ENCODE results near the gene MAN1B1. TPM values are rescaled to one million over a fixed set of nuclear protein-coding genes. Genes with fewer than 3 reads are reported as not detected.

MAN1B1 gene
- total RNA-seq, 4 donors from 2014 or later, result 57.7 to 81.0 (median 61.8) TPM

Other genes starting within 250 kb of the MAN1B1 start
- gene AJM1, start 244.5 kb upstream of the MAN1B1 start, total RNA-seq, result 1 to 10 TPM; 1.4 to 2.9 (median 1.6) TPM
- 10 to 100 TPM; 22.0 to 60.4 (median 48.7) TPM for gene PHPT1, start 237.6 kb upstream of the MAN1B1 start, total RNA-seq
- gene MAMDC4, start 234.6 kb upstream of the MAN1B1 start, total RNA-seq, result 1 to 10 TPM in 3 of 4 donors, under 1 TPM in 1; 0.89 to 1.4 (median 1.4) TPM
- gene EDF1, start 220.7 kb upstream of the MAN1B1 start, total RNA-seq, result 100 to 1,000 TPM; 354 to 399 (median 376) TPM
- gene TRAF2, start 200.5 kb upstream of the MAN1B1 start, total RNA-seq, result 10 to 100 TPM; 13.2 to 16.7 (median 15.8) TPM
- 100 to 1,000 TPM; 145 to 182 (median 154) TPM for gene FBXW5, start 142.2 kb upstream of the MAN1B1 start, total RNA-seq
- gene C8G, start 141.7 kb upstream of the MAN1B1 start, total RNA-seq, result not detected
- not detected for gene LCN12, start 134.7 kb upstream of the MAN1B1 start, total RNA-seq
- gene PTGDS, start 109.5 kb upstream of the MAN1B1 start, total RNA-seq, result 10 to 100 TPM in 3 of 4 donors, 1 to 10 TPM in 1; 9.7 to 75.3 (median 14.8) TPM
- gene LCNL1, start 104.0 kb upstream of the MAN1B1 start, total RNA-seq, result under 1 TPM in 2 of 4 donors, not detected in 2; 0.36 to 0.37 TPM
- gene PAXX, start 94.6 kb upstream of the MAN1B1 start, total RNA-seq, result 10 to 100 TPM; 38.7 to 75.8 (median 58.2) TPM
- 100 to 1,000 TPM; 114 to 328 (median 163) TPM for gene CLIC3, start 90.4 kb upstream of the MAN1B1 start, total RNA-seq
- 10 to 100 TPM; 18.2 to 27.6 (median 23.7) TPM for gene ABCA2, start 58.7 kb upstream of the MAN1B1 start, total RNA-seq
- under 1 TPM in 2 of 4 donors, not detected in 2; 0.22 to 0.39 TPM for gene FUT7, start 54.9 kb upstream of the MAN1B1 start, total RNA-seq
- gene NPDC1, start 40.8 kb upstream of the MAN1B1 start, total RNA-seq, result 10 to 100 TPM; 29.1 to 63.9 (median 56.1) TPM
- 10 to 100 TPM; 10.1 to 14.7 (median 12.1) TPM for gene ENTPD2, start 32.9 kb upstream of the MAN1B1 start, total RNA-seq
- 10 to 100 TPM in 2 of 4 donors, 1 to 10 TPM in 2; 5.7 to 25.6 (median 13.7) TPM for gene SAPCD2, start 16.4 kb upstream of the MAN1B1 start, total RNA-seq
- gene UAP1L1, start 9.5 kb upstream of the MAN1B1 start, total RNA-seq, result 10 to 100 TPM in 1 of 4 donors, 1 to 10 TPM in 3; 6.6 to 13.7 (median 7.9) TPM
- 100 to 1,000 TPM; 123 to 144 (median 138) TPM for gene DPP7, start 27.7 kb downstream of the MAN1B1 start, total RNA-seq
- gene GRIN1, start 52.2 kb downstream of the MAN1B1 start, total RNA-seq, result 1 to 10 TPM in 1 of 4 donors, under 1 TPM in 2, not detected in 1; 0.10 to 2.4 (median 0.49) TPM
- gene LRRC26, start 83.1 kb downstream of the MAN1B1 start, total RNA-seq, result 10 to 100 TPM in 3 of 4 donors, 1 to 10 TPM in 1; 4.1 to 29.0 (median 21.3) TPM
- gene TMEM210, start 85.1 kb downstream of the MAN1B1 start, total RNA-seq, result not detected
- 10 to 100 TPM; 26.2 to 69.3 (median 30.5) TPM for gene ANAPC2, start 101.6 kb downstream of the MAN1B1 start, total RNA-seq
- gene SSNA1, start 101.7 kb downstream of the MAN1B1 start, total RNA-seq, result 100 to 1,000 TPM in 2 of 4 donors, 10 to 100 TPM in 2; 79.2 to 112 (median 93.1) TPM
- gene TPRN, start 113.8 kb downstream of the MAN1B1 start, total RNA-seq, result 10 to 100 TPM; 27.6 to 34.2 (median 29.1) TPM
- 10 to 100 TPM; 45.7 to 60.7 (median 49.4) TPM for gene TMEM203, start 118.7 kb downstream of the MAN1B1 start, total RNA-seq
- gene NDOR1, start 118.7 kb downstream of the MAN1B1 start, total RNA-seq, result 10 to 100 TPM in 3 of 4 donors, 1 to 10 TPM in 1; 8.1 to 18.6 (median 11.6) TPM
- gene RNF208, start 135.3 kb downstream of the MAN1B1 start, total RNA-seq, result 10 to 100 TPM in 1 of 4 donors, 1 to 10 TPM in 3; 3.7 to 10.2 (median 5.5) TPM
- 100 to 1,000 TPM in 1 of 4 donors, 10 to 100 TPM in 3; 40.2 to 119 (median 67.6) TPM for gene CYSRT1, start 138.2 kb downstream of the MAN1B1 start, total RNA-seq
- 1 to 10 TPM in 2 of 4 donors, under 1 TPM in 1, not detected in 1; 0.25 to 3.2 (median 2.4) TPM for gene RNF224, start 140.5 kb downstream of the MAN1B1 start, total RNA-seq
- 1 to 10 TPM in 1 of 4 donors, not detected in 3; 1.6 TPM for gene SLC34A3, start 143.9 kb downstream of the MAN1B1 start, total RNA-seq
- gene TUBB4B, start 154.3 kb downstream of the MAN1B1 start, total RNA-seq, result 100 to 1,000 TPM; 317 to 604 (median 408) TPM
- not detected for gene STPG3, start 164.3 kb downstream of the MAN1B1 start, total RNA-seq
- 10 to 100 TPM; 40.7 to 52.7 (median 49.9) TPM for gene NELFB, start 168.3 kb downstream of the MAN1B1 start, total RNA-seq
- gene TOR4A, start 190.7 kb downstream of the MAN1B1 start, total RNA-seq, result 1 to 10 TPM; 4.9 to 7.4 (median 5.6) TPM
- 10 to 100 TPM; 28.5 to 49.2 (median 41.0) TPM for gene NRARP, start 215.3 kb downstream of the MAN1B1 start, total RNA-seq

All from lower leg skin (tissue), 4 donors.